ENCODE data around the gene DACH1.

Gene DACH1

DNA sequence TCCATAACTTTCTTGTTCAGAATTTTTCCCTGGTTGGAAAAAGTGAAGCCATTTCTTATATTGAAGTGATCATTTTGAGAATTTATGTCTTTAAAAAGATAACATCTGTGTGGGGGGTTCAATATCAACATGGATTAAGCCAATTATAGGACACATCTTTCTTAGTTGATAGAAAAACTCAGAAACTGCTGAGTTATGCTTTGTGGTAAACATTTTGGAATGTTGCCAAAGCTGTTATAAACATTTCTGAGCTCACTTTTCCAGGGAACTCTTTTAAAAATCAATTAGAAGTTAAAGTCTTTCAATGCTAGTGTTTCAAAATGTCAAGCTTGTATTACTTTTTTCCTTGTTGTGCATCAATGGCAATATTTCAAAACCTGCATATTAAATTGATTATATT, 248.8 kb downstream of the DACH1 start:
- DNase-seq = no peak

DNA sequence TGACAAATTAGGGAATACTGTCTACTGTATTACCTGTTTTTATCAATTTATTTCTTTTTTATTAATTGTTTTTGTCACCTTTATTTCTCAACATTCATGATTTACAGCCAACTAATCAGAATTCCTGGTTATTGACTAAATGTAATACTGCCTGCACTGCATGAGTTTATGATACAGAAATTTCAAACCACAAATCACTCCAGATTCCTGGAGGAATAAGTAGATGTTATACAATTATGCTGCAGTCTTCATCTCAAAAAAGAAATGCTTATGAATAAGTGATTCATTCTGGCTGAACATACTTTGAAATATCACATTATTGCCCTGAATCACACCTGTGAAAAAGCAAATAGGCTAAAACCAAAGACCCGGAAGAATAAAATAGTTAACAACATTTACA, 249.7 kb downstream of the DACH1 start:
- DNase-seq = no peak

DNA sequence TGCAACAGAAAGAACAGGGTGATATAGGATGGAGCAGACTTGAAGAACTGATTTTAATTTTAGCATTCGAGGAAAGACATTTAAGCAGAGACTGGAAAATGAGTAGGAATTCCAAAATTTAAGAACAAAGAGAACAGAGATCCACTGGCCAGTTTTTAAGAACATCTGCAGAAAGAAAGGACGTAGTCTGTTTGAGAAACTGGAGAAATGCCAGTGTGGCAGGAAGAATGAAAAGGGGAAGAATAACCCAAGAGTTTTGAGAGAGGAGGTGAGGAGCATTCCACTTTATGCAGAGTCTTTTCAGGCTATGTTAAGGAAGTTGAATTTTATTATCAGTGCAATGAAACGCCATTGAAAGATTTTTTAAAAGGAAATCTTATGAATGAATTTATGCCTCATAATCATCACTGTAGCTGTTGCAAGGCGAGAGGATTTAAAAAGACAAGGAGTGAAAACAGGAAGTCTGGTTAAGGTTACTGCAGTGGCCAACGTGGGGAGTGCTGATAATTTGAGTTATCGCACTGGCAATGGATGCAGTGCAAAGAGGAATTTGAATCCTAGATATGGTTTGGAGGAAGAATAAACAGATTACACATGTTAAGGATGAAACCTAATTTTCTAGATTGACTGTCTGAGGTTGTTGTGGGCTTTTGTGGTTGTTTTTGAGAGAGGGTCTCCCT, 253.8 kb downstream of the DACH1 start:
- no peak for DNase-seq

DNA sequence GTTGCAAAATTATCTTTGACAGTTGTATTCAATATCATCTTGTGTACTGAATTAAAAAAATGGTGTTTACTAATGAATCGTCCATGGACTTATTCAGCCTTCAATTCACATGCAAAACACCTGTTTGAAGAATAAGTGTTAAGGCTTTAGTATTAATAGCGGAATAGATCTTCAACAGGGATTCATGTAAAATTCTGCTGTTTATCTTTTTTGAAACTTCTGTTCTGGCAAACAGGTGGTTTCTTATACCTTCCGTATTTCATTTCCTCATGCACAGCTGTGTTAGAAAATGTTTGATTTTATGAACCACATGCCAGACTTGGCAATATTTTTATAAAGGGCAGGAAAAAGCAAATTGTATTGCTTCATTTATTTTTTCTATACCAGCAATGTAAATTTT, 255.7 kb downstream of the DACH1 start:
- no peak for DNase-seq

DNA sequence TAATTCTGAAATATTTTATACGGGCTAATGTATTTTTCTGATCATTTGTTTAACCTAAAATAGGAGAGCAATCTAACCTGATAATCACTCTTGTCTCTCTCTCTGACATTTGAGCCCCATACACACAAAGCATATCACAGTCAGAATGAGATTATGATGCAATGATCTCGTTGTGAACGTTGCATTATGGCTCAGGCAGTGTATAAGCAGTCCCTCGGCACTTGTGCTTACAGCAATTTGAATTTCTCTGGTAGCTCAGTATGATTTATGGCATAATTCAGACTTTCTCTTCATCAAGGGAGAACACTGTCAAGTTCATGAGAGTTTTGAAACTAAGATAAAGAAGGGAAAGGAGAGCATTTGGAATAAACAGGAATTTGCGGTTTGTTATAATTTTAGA, 256.1 kb downstream of the DACH1 start:
- DNase-seq = no peak

DNA sequence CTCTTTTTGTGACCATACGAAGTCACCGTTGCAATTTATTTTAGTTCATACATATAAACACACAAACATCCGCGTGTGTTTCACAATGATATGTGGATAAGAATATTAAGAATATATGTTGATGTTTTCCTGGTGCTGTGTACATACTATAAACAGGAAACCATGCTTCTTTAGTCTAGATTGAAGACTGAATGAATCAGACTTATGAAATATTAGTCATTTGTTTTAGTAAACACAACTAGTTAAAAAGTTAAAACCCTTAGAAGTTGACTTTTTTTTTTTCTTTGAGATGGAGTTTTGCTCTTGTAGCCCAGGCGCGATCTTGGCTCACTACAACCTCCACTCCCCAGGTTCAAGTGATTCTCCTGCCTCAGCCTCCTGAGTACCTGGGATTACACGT, 257.7 kb downstream of the DACH1 start:
- DNase-seq = no peak

DNA sequence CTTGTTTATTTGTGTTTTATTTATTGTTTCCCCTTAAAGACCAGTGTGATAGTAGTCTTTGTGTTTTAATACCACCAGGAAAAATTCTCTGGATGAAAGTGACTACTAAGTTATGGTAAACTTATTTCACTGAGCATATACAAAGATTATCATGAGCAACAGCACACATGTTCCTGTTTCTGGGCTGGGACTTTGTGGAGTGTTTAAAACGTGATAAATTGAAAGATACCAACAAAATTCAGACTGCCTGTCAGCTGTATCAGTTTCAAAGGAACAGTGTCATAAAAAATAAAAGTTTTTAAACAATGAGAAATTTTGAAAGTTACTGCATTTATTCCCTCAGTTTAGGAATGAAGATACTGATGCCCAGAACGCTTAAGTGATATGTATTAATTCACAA, 259.4 kb downstream of the DACH1 start:
- no peak for DNase-seq

DNA sequence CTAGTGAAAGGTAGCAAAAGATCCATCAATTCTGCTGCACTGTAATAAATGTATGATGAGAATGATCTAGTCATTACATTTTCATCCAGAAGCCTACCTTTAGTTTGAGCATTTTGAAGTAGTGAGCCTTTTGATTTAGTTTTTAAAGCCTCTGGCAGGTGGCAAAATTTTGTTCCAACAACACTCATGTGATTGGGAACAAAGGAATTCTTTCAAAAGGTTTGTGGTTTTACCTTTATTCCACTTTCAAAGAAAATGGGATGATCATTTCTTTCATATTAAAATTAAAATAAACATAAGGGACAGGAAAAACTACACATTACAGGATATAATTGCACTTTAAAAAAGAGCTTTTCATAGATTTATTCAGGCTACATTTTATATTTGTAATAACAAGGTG, 260.2 kb downstream of the DACH1 start:
- no peak for DNase-seq

DNA sequence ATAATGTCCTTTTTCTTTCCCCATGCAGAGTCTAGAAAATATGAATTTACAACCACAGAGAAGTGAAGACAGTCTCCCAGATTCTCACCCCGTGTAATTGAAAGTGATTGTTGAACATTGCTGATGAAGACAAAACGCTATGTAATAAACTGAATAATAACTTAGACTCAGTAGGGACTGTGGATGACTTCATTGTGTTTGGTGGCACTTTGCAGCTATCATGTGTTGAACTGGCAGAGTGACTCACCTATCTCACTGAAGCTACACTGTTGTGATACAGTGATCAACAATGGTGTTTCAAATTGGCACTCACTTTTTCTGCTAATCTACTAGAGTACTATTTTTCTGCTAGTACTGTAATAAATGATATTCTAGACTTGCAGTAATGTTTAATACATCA, 261.3 kb downstream of the DACH1 start:
- DNase-seq = no peak

DNA sequence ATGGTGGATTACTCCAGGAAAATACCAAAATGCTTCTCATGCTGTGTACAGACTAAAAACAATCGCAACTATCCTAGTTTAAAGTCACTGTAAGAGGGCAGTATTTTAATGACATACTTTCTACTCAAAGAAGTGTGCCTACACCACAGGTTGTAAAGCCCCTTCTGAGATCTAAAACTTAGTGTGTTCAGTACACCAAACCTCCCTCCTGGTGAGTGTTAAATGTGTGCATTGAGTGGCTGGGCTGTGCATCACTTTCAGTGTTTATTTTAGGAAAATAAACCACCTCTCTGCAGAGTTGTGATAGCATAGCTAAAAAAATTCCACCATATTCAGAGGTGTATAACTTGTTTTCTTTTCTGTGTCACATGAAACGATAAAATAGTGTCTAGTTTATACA, 263.7 kb downstream of the DACH1 start:
- DNase-seq = no peak

DNA sequence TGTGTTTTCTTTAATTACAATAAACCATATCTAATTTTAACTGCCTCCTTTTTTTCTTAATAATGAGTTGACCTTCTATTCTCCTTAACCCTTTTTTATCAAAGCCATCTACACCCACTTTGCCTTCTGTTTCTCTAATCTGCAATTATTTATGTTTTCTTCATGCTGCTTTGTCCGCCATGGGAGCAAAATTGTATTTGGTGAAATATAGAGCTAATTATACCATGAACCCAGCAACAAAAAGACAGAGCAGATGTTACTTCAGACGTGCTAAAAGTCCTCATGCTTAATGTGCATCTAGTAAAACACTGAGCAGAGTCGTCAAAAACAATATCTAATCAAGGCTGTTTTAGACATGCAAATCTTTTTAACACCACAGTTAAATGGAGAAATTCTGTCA, 264.7 kb downstream of the DACH1 start:
- DNase-seq = peak; percentile 88

DNA sequence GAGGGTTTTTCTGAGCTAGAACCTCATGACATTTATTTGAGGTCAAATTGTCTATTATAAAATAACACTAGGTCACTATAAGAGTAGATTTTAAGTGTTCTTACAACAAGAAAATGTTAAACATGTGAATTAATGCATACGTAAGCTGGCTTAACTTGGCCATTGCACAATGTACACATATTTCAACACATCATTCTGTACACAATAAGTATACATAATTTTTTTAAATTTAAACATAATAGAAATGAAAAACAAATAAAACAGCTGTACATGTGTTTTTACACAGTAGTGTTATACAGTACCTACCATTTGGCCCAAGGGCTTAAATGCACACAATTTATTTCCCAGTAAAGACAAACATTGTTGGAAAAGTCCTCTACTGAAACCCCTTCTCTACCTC, 269.9 kb downstream of the DACH1 start:
- no peak for DNase-seq

DNA sequence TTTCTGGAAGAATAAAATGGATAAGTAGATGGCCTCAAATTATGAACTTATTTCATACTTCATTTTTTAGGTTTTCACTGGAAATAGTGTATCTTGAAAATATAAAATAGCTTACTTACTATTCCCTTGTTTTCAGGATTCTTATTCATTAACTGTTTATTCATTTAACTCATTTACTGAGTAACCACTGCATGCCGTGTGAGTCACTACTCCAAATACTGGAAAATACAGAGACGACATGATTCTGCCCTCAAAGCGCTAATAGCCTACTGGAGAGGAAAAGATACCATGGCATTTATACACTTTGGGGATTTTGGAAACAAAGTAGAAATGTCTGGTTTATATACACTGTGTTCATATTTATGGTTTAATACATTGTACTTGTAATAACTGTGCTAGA, 270.9 kb downstream of the DACH1 start:
- DNase-seq = no peak

DNA sequence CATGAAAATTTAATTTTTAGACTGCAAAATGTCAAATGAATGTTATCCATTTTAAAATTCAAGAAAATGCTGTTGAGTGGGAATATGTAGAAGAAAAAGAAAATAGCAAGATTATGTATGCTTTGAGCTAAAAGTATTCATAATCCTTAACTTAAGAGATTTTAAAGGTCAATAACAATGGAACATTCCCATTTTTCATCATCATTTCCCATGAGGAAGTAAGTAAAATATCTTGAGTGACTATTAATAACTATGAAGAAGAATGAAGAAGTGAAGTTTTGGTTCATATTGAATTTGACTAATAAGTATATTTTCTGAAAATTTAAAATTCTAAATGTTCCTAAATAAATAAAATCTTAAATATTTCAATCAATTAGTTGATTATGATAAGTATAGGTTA, 273.4 kb downstream of the DACH1 start:
- DNase-seq = no peak

DNA sequence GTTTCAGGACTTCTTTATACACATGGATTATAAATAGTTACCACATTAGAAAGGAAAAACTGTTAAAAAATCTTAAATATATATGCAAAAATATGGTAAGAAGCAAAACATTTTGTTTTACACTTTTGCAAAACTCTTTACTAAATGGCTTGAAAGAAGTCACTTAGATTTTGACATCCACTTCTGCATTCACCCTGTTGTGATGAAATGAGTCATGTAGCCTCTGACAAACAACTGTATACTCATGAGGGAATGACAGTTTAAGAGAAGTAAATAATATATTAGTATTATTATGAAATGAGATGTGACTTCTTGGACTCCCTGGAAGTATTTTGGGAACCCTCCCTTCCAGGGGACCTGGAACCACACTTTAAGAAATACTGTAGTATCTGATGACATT, 275.6 kb downstream of the DACH1 start:
- no peak for DNase-seq

DNA sequence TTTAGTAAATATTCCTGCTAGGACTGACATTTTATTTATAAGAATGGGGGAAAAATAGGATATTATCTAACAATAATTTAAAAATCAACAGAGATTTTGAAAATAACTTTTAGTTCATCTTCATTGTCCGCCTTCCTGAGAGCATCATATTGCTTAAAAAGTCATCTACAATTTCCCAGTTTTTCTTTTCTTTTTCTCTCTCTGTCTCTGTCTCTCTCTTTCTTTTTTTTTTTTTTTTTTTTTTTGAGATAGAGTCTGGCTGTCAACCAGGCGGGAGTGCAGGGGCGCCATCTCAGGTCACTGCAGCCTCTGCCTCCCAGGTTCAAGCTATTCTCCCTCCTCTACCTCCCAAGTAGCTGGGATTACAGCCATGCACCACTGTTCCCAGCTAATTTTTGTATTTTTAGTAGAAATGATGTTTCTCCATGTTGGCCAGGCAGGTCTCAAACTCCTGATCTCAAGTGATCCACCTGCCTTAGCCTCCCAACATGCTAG, 276.3 kb downstream of the DACH1 start:
- DNase-seq = no peak

DNA sequence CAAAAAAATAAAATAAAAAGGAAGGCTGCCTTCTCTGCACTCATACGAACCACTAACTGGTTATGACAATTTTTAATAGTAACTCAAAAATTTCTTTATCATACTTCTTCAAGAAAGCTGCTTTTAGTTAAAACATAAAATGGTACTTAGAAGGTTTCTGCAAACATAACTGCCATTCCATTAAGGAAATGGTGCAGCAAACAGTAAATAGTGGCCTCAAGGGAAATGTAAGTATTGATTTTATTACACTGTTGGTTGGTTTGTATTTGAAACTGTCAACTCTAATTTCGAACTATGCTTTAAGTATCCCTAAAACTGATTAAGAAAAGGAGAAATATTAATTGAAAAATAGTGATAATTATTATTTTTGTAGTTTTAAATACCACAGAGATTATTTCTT, 278.0 kb downstream of the DACH1 start:
- DNase-seq = no peak

DNA sequence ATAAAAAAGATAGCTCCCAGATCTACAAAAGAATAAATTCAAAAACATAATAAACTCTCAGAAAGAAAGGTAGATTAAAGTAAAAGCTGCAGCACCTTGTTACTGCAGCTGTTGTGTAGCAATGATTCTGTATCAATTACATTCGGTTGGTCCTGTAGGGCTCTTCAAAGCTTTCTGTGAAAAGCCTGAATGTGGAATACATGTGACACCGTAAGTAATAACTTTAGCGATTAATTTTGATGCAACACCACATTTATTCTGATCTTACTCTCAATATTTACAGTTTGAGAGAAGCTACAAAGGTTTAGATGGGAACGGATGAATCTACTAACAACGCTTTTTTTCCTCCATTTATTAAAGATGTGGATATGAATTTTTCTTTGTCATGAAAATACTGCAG, 279.2 kb downstream of the DACH1 start:
- DNase-seq = no peak

DNA sequence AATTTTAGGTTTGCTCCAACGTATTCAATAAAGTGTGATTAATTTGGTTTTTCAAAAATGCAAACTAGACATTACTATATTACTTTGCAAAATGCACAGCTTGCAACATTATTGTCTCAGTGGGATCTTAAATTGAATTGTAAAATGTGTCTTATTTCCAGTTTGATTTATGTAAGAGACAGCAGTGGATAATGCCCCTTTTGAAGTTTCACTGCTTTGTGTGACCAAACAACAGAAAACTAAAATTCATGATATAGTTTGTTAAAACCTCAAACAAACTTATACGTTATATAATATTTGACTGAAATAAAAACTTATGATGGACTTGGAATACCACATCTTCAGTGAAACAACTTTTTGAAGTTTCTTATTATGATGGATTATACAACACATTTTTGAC, 279.8 kb downstream of the DACH1 start:
- DNase-seq = no peak

DNA sequence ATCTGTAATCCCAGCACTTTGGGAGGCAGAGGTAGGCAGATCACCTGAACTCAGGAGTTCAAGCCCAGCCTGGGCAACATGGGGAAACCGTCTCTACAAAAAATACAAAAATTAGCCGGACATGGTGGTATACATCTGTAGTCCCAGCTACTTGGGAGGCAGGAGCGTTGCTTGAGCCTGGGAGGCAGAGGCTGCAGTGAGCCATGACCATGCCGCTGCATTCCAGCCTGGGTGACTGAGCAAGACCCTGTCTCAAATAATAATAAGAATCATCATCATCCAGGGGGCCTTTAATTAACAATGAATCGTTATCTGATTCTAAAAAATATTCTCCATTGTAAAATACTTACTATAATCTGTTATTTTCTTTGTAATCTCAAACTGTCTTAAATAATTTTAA, 283.4 kb downstream of the DACH1 start:
- DNase-seq = no peak

DNA sequence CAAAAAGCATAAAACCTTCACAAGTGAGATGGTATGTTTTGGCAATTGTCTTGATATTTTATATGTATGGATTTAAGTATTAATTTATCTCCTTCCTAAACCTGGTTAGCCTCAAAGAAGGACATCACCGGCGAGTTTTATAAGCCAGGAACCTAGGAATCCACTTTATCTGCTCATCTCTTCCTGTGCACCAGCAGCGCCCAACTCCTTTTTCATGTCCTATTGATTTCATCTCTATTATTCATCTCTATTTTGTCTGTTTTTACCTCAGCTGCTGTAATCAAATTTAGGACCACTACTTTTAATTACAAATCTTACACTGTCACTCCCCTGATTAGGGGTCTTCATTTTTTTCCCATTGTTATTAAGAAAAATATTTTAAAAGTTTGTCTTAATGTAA, 286.4 kb downstream of the DACH1 start:
- no peak for DNase-seq

DNA sequence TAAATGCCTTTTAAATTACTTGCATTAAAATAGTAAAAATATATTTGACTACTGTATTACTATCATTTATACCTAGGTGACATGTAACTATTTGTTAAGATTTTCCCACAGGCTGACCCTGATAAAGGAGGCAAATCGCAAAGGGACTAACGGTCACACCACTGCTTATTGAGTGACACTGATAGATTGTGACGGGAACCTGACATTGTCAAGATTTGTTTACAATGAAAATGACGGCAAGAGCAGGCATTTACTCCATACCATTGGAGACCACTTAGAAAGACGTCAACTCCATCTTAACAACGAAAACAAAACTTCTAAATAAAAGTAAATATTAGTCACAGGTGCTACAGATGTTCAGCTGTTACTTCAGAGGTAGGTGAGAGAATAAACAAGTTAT, 289.0 kb downstream of the DACH1 start:
- DNase-seq = no peak

DNA sequence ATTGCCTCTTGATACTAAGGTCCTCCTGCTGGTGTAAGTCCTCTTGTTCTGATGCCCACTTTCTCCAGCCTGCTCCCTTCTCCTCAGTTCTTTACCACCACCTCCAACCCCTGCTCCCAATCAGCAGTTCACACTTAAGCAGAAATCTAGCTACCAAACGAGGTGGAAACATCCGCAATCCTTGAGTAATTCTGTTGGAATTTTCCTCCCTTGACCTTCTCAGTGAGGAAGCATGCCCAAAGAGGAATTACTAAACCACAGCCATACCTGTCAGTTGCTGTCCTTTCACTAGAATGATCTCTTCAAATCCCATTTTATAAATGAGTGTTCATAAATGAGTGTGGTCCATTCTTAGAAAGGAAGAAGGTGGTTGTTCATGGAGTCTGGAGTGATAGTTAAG, 289.9 kb downstream of the DACH1 start:
- no peak for DNase-seq

DNA sequence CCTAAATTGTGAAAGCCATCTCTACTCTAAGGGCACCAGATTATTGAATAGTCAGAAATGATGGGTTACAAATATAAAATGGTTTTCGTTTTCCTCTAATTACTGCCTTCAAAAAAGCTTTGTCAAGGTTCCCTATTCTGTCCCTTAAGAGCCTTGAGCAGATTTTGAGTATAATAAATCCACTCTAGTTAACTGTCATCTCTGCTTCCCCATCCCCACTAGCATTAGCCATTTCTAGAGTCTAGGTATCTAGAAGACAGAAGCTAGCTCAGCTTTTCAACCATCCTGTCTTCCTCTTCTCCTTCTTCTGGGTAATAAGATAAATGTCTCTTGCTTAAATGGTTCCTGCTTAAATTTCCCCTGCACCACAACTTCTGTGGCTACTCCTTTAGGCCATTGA, 290.4 kb downstream of the DACH1 start:
- no peak for DNase-seq

DNA sequence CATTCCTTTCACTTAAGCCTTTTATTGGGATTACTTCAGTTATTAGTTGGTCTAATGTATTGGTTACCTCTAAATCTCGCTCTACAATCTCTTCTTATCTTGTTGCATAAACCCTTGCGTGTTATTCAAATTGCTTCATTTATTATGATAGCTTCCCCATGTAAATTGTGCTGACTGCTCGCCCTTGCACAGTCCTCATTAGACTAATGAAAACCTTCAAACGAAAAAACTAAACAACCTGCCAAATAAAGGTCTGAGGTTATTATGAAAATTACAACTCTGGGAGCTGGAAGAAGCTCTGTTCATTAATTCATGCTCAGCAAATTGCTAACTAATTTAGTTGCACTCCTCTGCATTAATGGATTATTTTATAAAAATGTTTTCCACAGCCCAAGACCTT, 320.1 kb downstream of the DACH1 start:
- no peak for DNase-seq

DNA sequence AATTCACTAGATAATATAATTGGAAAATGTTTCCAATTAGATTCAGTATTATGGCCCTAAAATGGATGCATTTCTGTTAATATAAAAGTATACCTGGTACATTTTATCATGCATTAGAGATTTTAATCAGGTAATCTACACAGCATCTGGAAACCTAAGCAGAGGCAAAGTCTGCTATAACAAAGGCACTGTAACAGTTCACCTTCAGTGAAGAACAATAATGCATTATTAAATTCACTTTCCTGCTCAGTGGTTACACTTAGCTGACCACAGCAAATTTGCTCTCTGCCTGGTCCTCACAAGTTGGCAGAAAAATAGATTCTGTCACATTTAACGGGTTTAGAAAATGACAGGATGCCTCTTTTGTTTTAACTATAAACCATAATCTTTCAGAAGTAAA, 326.9 kb downstream of the DACH1 start:
- no peak for DNase-seq
